Measurements from ENCODE around the gene C14orf119.

DNA sequence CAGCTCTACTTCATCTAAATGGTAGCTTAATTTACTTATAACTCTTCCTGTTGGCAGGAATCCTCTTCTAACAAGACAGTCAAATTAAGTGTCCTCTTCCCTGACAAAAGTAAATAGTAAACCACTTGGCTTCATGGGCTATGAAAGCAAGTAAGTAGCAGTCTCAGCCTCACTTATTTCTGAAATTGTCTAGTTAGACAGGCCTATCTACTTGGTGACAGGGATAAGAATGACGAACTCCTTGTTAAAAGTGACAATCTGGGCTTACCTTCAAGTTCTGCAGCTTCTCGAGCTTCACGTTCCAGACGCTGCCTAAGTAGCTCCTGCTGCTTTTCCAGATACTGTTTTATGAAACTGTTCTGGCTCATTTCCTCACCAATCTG, 5.1 kb upstream of the C14orf119 start:
- no peak for TF ChIP-seq ELF4 (CRISPR knock-in tag; IDR thresholded peaks at IDR 0.05; ENCODE audit: low read depth)
- no peak for TF ChIP-seq SMAD4 (CRISPR knock-in tag; IDR thresholded peaks at IDR 0.05)
- TF ChIP-seq, protein P1, sequence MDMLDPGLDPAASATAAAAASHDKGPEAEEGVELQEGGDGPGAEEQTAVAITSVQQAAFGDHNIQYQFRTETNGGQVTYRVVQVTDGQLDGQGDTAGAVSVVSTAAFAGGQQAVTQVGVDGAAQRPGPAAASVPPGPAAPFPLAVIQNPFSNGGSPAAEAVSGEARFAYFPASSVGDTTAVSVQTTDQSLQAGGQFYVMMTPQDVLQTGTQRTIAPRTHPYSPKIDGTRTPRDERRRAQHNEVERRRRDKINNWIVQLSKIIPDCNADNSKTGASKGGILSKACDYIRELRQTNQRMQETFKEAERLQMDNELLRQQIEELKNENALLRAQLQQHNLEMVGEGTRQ (CRISPR knock-in tag; IDR thresholded peaks at IDR 0.05): no peak
- TF ChIP-seq SMAD3 (CRISPR knock-in tag; IDR thresholded peaks at IDR 0.05; ENCODE audit: borderline replicate concordance): no peak
- TF ChIP-seq, protein P2, sequence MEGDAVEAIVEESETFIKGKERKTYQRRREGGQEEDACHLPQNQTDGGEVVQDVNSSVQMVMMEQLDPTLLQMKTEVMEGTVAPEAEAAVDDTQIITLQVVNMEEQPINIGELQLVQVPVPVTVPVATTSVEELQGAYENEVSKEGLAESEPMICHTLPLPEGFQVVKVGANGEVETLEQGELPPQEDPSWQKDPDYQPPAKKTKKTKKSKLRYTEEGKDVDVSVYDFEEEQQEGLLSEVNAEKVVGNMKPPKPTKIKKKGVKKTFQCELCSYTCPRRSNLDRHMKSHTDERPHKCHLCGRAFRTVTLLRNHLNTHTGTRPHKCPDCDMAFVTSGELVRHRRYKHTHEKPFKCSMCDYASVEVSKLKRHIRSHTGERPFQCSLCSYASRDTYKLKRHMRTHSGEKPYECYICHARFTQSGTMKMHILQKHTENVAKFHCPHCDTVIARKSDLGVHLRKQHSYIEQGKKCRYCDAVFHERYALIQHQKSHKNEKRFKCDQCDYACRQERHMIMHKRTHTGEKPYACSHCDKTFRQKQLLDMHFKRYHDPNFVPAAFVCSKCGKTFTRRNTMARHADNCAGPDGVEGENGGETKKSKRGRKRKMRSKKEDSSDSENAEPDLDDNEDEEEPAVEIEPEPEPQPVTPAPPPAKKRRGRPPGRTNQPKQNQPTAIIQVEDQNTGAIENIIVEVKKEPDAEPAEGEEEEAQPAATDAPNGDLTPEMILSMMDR (IDR thresholded peaks at IDR 0.05): no peak
- TF ChIP-seq ATF1 (CRISPR knock-in tag; IDR thresholded peaks at IDR 0.05): no peak
- TF ChIP-seq, protein P3, sequence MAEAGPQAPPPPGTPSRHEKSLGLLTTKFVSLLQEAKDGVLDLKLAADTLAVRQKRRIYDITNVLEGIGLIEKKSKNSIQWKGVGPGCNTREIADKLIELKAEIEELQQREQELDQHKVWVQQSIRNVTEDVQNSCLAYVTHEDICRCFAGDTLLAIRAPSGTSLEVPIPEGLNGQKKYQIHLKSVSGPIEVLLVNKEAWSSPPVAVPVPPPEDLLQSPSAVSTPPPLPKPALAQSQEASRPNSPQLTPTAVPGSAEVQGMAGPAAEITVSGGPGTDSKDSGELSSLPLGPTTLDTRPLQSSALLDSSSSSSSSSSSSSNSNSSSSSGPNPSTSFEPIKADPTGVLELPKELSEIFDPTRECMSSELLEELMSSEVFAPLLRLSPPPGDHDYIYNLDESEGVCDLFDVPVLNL (CRISPR knock-in tag; IDR thresholded peaks at IDR 0.05; ENCODE audit: borderline replicate concordance, low read depth): no peak
- no peak for TF ChIP-seq MLX (CRISPR knock-in tag; IDR thresholded peaks at IDR 0.05)

All from WTC11 (cell line).